Endothelial cell of umbilical vein (primary cell): Measurements from ENCODE around the gene HSPA14.

Source experiments
- CTCF ChIP-seq, 2 donors: IDR thresholded peaks; 1 replicate in 1 of 2; 2 replicates in 1 of 2; pipeline ENCODE4 v1.5.1; 2011; ENCODE audit warnings: low read length in 2 of 2, mild to moderate bottlenecking in 2 of 2, moderate library complexity in 2 of 2, control low read depth in 1 of 2, inconsistent platforms in 1 of 2, low read depth in 1 of 2; ENCODE audit not compliant: insufficient read depth in 1 of 2; ENCODE audit errors: extremely low read depth in 1 of 2
- FOS ChIP-seq: IDR thresholded peaks from 2 replicates; pipeline ENCODE4 v1.6.1; 2011; ENCODE audit warnings: mild to moderate bottlenecking, low read length, moderate library complexity, borderline replicate concordance; ENCODE audit not compliant: insufficient read depth
- MAX ChIP-seq: IDR thresholded peaks from 2 replicates; pipeline ENCODE4 v1.6.1; 2011; ENCODE audit not compliant: insufficient read depth, insufficient read length
- POLR2A ChIP-seq: IDR thresholded peaks from 2 replicates; pipeline ENCODE4 v1.6.1; 2012; ENCODE audit warnings: low read depth, mild to moderate bottlenecking, control low read depth, low read length
- POLR2AphosphoS5 ChIP-seq: IDR thresholded peaks from 2 replicates; pipeline ENCODE4 v1.6.1; 2012; ENCODE audit warnings: low read depth, mild to moderate bottlenecking, control low read depth, low read length, moderate library complexity; ENCODE audit not compliant: insufficient read depth

GRCh38 chr10:14803827-14804226, 34.3 kb upstream of the HSPA14 start:
- TF ChIP-seq POLR2AphosphoS5, result no peak
- no peak for TF ChIP-seq POLR2A
- no peak for TF ChIP-seq CTCF (IDR thresholded peaks at IDR 0.05; ENCODE audit: extremely low read depth in 1 of 2, insufficient read depth in 1 of 2, low read depth in 1 of 2, low read length in 2 of 2)
- no peak for TF ChIP-seq FOS
- TF ChIP-seq MAX, result no peak
